Tibial nerve (tissue), 4 donors: ENCODE results near the gene YEATS4. TPM values are rescaled to one million over a fixed set of nuclear protein-coding genes. Genes with fewer than 3 reads are reported as not detected.
A peak's percentile ranks its signal among the peaks of the same experiment; 100 is the strongest.

Experiments
- DNase-seq, 2 donors: peaks; one replicate each; pipeline ENCODE4 v3.0.0-alpha.2; 2019; ENCODE audit warnings: low spot score in 2 of 2
- H3K27ac ChIP-seq, 4 donors: fragments of 200-600 bp; sonication (generic) in 3 of 4; one replicate each; pipeline ENCODE4 v1.5.1; 2017 to 2019; ENCODE audit warnings: mild to moderate bottlenecking in 1 of 4
- H3K27me3 ChIP-seq, 2 donors: fragments of 200-600 bp; sonication (generic) in 1 of 2; one replicate each; pipeline versions ENCODE4 v1.5.1 to v1.6.0; 2017 to 2019
- H3K36me3 ChIP-seq, 3 donors: fragments of 200-600 bp; sonication (generic); one replicate each; pipeline ENCODE4 v1.5.1; 2018 to 2019
- H3K4me1 ChIP-seq, 4 donors: fragments of 200-600 bp; sonication (generic) in 3 of 4; one replicate each; pipeline ENCODE4 v1.5.1; 2017 to 2019
- H3K4me3 ChIP-seq, 4 donors: fragments of 200-600 bp; sonication (generic) in 3 of 4; one replicate each; pipeline ENCODE4 v1.5.1; 2017 to 2019; ENCODE audit warnings: mild to moderate bottlenecking in 1 of 4, moderate library complexity in 1 of 4
- H3K9me3 ChIP-seq, 4 donors: fragments of 200-600 bp; sonication (generic) in 3 of 4; one replicate each; pipeline ENCODE4 v1.5.1; 2017 to 2019
- CTCF ChIP-seq, 5 experiments: fragments of 200-600 bp in 3 of 5; fragments of 450-650 bp in 2 of 5; sonication (generic) in 3 of 5; IDR thresholded peaks; one replicate each; pipeline ENCODE4 v1.5.1; 2016 to 2019; ENCODE audit warnings: antibody characterized with exemption in 5 of 5, mild to moderate bottlenecking in 3 of 5, moderate library complexity in 2 of 5
- EP300 ChIP-seq, 2 donors: sonication (generic); formaldehyde crosslinking; IDR thresholded peaks; one replicate each; pipeline ENCODE4 v1.6.1; 2017; ENCODE audit warnings: antibody characterized with exemption in 2 of 2, mild to moderate bottlenecking in 1 of 2
- POLR2A ChIP-seq, 2 donors: fragments of 450-650 bp; IDR thresholded peaks; one replicate each; pipeline ENCODE4 v1.6.1; 2017; ENCODE audit warnings: antibody characterized with exemption in 2 of 2, mild to moderate bottlenecking in 2 of 2, moderate library complexity in 2 of 2
- WGBS, 2 donors: methylation state at CpG; one replicate each; pipeline ENCODE4 v1.1.5; 2018; 5-methylcytosine and 5-hydroxymethylcytosine counted together
- total RNA-seq, 4 donors: library from RNA; depleted of rRNA; stranded (reverse); fragments of >200 nt; gene quantifications; one replicate each; pipeline ENCODE4 v1.1.0, GENCODE V29; 2016

Gene YEATS4
- total RNA-seq, 4 donors from 2014 or later, result 18.6 to 66.1 (median 55.0) TPM

- no peak for DNase-seq
- no peak overlapping the region for H3K27ac ChIP-seq
- peak overlapping the region in 1 of 4 donors; percentile 34 for H3K4me3 ChIP-seq
- H3K36me3 ChIP-seq, result no peaks in the 10 kb centered on the region
- 65 to 76% methylated on average over 2 of the region's 2 CpGs for WGBS, 2 donors
- H3K27me3 ChIP-seq, result no peaks in the 10 kb centered on the region
- no peaks in the 10 kb centered on the region for H3K9me3 ChIP-seq
- H3K4me1 ChIP-seq, result peaks cover 0 to 7% (median 0%) of the 10 kb centered on the region in 4 donors
- TF ChIP-seq CTCF (IDR thresholded peaks at IDR 0.05) (no peak), EP300 (IDR thresholded peaks at IDR 0.05) (no peak), POLR2A (IDR thresholded peaks at IDR 0.05) (no peak)
Measured at GRCh38 chr12:69350002-69350626, 9.4 kb upstream of the YEATS4 start.

DNA sequence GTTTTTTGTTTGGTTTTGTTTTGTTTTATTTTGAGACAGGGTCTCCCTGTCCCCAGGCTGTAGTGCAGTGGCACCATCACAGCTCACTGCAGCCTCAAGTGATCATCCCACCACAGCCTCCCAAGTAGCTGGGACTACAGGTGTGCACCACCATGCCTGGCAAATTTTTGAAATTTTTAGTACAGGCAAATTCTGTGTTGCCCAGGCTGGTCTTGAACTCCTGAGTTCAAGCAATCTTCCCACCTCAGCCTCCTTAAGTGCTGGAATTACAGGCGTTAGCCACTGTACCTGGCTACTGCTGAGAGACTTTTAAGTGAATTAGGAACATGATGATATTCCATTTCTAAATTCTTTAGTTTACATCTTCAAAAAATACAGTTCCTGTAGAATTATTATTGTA, 8.8 kb upstream of the YEATS4 start:
- Histone ChIP-seq H3K36me3 (no peaks in the 10 kb centered on the region), H3K4me1 (peaks cover 0 to 7% (median 0%) of the 10 kb centered on the region in 4 donors), H3K4me3 (peak overlapping the region in 1 of 4 donors; percentile 34), H3K9me3 (no peaks in the 10 kb centered on the region), H3K27me3 (no peaks in the 10 kb centered on the region), H3K27ac (no peak overlapping the region)
- no peak for DNase-seq
- 89 to 91% methylated on average over 1 of the region's 1 CpG for WGBS, 2 donors
- TF ChIP-seq CTCF (IDR thresholded peaks at IDR 0.05), result no peak
- no peak for TF ChIP-seq POLR2A (IDR thresholded peaks at IDR 0.05)
- TF ChIP-seq EP300 (IDR thresholded peaks at IDR 0.05), result no peak

DNA sequence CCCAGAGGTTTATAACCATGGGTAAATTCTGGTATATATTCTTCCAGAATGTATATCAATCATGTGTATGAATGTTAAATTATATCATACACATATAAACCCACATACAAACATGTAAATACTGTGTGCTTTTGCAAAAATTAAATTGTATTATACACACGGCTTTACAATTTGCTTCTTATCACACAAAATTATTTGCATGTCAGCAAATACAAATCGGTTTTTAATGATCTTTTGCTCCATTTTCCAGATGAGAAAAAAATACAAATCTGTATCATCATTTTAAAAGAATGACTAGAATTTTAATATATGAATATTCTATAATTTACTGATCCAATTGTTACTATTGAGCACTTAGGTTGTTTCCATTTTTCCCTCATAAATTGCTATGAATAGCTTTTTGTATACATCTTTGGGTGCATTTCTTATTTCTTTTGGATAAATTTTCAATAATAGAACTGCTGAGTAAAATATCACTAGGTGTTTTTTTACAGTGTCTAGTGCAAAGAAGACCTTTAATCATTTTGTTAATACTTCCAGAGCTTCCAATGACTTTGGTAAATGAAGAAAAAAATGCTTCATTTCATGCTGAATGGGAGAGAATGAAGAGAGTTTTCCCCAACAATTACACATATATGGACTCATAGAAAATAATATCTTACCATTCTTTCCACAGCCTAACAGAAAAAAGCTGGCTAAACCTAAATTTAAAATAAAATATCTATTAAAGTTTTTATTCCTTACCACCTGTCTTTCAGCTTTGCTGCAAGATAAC, 7.9 kb upstream of the YEATS4 start:
- no peak overlapping the region for H3K4me3 ChIP-seq
- 82 to 89% methylated on average over 2 of the region's 2 CpGs for whole genome bisulfite sequencing, 2 donors
- H3K36me3 ChIP-seq, result no peaks in the 10 kb centered on the region
- H3K27ac ChIP-seq, result no peak overlapping the region
- TF ChIP-seq POLR2A (IDR thresholded peaks at IDR 0.05) (no peak), EP300 (IDR thresholded peaks at IDR 0.05) (no peak), CTCF (IDR thresholded peaks at IDR 0.05) (no peak)
- H3K27me3 ChIP-seq, result no peaks in the 10 kb centered on the region
- peaks cover 0 to 7% (median 0%) of the 10 kb centered on the region in 4 donors for H3K4me1 ChIP-seq
- H3K9me3 ChIP-seq, result no peaks in the 10 kb centered on the region
- DNase-seq, result no peak

GRCh38 chr12:69352904-69353303, 6.6 kb upstream of the YEATS4 start:
- no peaks in the 10 kb centered on the region for H3K9me3 ChIP-seq
- H3K27me3 ChIP-seq, result no peaks in the 10 kb centered on the region
- DNase-seq, result no peak
- no peak overlapping the region for H3K27ac ChIP-seq
- WGBS, 2 donors, result 92 to 93% methylated on average over 5 of the region's 5 CpGs
- H3K36me3 ChIP-seq, result no peaks in the 10 kb centered on the region
- no peak overlapping the region for H3K4me3 ChIP-seq
- peaks cover 0 to 6% (median 0%) of the 10 kb centered on the region in 4 donors for H3K4me1 ChIP-seq
- TF ChIP-seq POLR2A (IDR thresholded peaks at IDR 0.05) (no peak), EP300 (IDR thresholded peaks at IDR 0.05) (no peak), CTCF (IDR thresholded peaks at IDR 0.05) (no peak)

DNA sequence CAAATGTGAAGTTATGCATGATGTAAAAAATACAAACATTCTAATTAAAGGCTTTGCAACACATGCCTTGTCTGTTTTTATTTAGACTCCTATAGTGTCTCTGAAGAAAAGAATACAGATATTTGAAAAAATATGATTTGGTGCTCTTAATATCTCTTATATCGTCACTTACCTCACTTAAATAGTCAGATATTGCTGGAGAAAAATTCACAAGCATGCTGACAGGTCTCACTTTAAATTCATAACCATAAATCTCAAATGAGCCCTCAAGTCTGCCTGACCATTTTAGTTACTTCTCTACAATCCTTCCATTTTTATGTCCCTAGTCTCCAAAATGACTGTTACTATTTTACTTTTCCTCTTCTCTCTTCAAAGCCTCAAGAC, 5.4 kb upstream of the YEATS4 start:
- no peak for TF ChIP-seq POLR2A (IDR thresholded peaks at IDR 0.05)
- TF ChIP-seq CTCF (IDR thresholded peaks at IDR 0.05), result no peak
- TF ChIP-seq EP300 (IDR thresholded peaks at IDR 0.05), result no peak
- DNase-seq, result no peak
- Histone ChIP-seq H3K27me3 (no peaks in the 10 kb centered on the region), H3K4me1 (peaks cover 0 to 9% (median 3%) of the 10 kb centered on the region in 4 donors), H3K36me3 (no peaks in the 10 kb centered on the region), H3K4me3 (no peak overlapping the region), H3K27ac (no peak overlapping the region), H3K9me3 (no peaks in the 10 kb centered on the region)
- 81 to 88% methylated on average over 1 of the region's 1 CpG for WGBS, 2 donors
